Type B pancreatic cell (in vitro differentiated cells): ENCODE results near the gene HTRA3. TPM values are rescaled to one million over a fixed set of nuclear protein-coding genes. Genes with fewer than 3 reads are reported as not detected.

Experiments used
- DNase-seq: peaks from one replicate; pipeline ENCODE4 v3.0.0; 2021; ENCODE audit warnings: mixed read lengths; ENCODE audit not compliant: unreplicated experiment; ENCODE audit errors: extremely low spot score
- H3K27ac Mint-ChIP-seq: 2 replicates; pipeline ENCODE4 v1.8.0; 2021; ENCODE audit warnings: mild to moderate bottlenecking, mixed read lengths
- H3K27me3 Mint-ChIP-seq: 2 replicates; pipeline ENCODE4 v1.8.0; 2021; ENCODE audit warnings: mixed read lengths
- H3K36me3 Mint-ChIP-seq: 2 replicates; pipeline ENCODE4 v1.8.0; 2021; ENCODE audit warnings: mixed read lengths
- H3K4me1 Mint-ChIP-seq: one replicate; pipeline ENCODE4 v1.8.0; 2021; ENCODE audit warnings: mixed read lengths; ENCODE audit not compliant: unreplicated experiment
- H3K4me3 Mint-ChIP-seq: 2 replicates; pipeline ENCODE4 v1.8.0; 2021; ENCODE audit warnings: mild to moderate bottlenecking, mixed read lengths
- H3K9me3 Mint-ChIP-seq: 2 replicates; pipeline ENCODE4 v1.8.0; 2021; ENCODE audit warnings: mixed read lengths
- total RNA-seq: library from RNA; stranded (reverse); gene quantifications from 2 replicates; pipeline ENCODE4 v1.2.1, GENCODE V29; 2021; ENCODE audit warnings: low replicate concordance
- TF ChIP-seq, protein P1 (sequence below): fragments of 200-600 bp; sonication (generic); conservative IDR thresholded peaks from 2 replicates; pipeline ENCODE4 v1.5.0; 2021; ENCODE audit warnings: antibody characterized with exemption, mild to moderate bottlenecking

Gene HTRA3
- total RNA-seq, 1 donor from 2014 or later: 4.4 TPM

DNA sequence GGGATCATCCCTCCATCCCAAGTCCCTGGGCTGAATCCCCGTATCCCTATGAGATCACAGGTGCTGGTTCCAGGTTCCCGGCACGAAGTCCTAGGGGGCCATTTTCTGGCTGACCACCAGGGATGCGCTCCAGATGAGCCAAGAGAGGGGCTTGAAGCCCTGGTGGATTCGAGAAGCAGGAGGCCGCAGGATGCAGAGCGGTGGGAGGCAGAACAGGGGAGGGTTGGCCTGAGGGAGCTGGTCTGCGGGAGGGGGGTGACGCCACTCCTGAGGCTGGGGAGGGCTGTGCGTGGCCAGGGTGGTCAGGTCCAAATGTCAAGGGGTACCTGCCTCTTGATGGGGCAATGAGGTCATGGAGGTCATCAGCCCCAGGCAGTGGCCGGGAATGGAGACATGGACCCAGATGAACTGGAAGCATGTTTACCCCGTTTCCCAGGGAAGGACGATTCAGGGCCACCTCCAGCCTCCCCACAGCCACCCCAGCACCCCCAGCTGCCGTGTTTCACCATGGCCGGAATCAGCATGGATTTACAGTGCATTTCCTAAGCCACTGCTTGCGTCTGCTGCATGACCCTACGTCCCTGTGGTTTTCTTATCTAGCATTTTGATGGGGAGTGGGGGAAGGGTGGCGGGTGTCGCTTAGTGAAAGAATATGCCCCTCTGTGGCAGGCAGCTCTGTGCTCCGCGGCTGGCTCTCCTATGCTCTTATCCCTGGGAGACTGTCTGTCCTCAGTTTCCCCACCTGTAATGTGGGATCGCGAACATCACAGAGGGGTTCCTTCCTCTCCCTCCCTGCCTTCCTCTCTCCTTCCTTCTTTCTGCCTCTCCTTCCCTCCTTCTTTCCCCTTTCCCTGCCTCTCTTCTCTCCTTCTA is 17.0 kb upstream of the HTRA3 start:
- Mint-ChIP-seq H3K9me3 (no peaks in the 10 kb centered on the region), H3K4me1 (peaks cover 7% of the 10 kb centered on the region), H3K4me3 (no peak overlapping the region), H3K27me3 (peaks cover 3% of the 10 kb centered on the region), H3K36me3 (no peaks in the 10 kb centered on the region), H3K27ac (no peak overlapping the region)
- no peak for DNase-seq
- TF ChIP-seq, protein P1, sequence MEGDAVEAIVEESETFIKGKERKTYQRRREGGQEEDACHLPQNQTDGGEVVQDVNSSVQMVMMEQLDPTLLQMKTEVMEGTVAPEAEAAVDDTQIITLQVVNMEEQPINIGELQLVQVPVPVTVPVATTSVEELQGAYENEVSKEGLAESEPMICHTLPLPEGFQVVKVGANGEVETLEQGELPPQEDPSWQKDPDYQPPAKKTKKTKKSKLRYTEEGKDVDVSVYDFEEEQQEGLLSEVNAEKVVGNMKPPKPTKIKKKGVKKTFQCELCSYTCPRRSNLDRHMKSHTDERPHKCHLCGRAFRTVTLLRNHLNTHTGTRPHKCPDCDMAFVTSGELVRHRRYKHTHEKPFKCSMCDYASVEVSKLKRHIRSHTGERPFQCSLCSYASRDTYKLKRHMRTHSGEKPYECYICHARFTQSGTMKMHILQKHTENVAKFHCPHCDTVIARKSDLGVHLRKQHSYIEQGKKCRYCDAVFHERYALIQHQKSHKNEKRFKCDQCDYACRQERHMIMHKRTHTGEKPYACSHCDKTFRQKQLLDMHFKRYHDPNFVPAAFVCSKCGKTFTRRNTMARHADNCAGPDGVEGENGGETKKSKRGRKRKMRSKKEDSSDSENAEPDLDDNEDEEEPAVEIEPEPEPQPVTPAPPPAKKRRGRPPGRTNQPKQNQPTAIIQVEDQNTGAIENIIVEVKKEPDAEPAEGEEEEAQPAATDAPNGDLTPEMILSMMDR: no peak

GRCh38 chr4:8254076-8254475 is 15.5 kb upstream of the HTRA3 start:
- Mint-ChIP-seq H3K27ac (no peak overlapping the region), H3K36me3 (no peaks in the 10 kb centered on the region)
- TF ChIP-seq, protein P1: no peak

GRCh38 chr4:8255698-8256441 is 13.7 kb upstream of the HTRA3 start:
- DNase-seq: no peak
- Mint-ChIP-seq H3K9me3 (no peaks in the 10 kb centered on the region), H3K36me3 (no peaks in the 10 kb centered on the region), H3K27me3 (no peaks in the 10 kb centered on the region), H3K27ac (no peak overlapping the region), H3K4me1 (peaks cover 10% of the 10 kb centered on the region), H3K4me3 (no peak overlapping the region)
- TF ChIP-seq, protein P1: no peak

More at GRCh38 chr4:8254076-8254475, 15.5 kb upstream of the HTRA3 start:
- Mint-ChIP-seq H3K27me3 (peaks cover 3% of the 10 kb centered on the region), H3K4me1 (no peaks in the 10 kb centered on the region), H3K9me3 (no peaks in the 10 kb centered on the region), H3K4me3 (no peak overlapping the region)
- no peak for DNase-seq

- Mint-ChIP-seq H3K27me3 (no peaks in the 10 kb centered on the region), H3K36me3 (no peaks in the 10 kb centered on the region), H3K27ac (no peak overlapping the region), H3K4me3 (no peak overlapping the region), H3K4me1 (peaks cover 18% of the 10 kb centered on the region), H3K9me3 (no peaks in the 10 kb centered on the region)
- no peak for DNase-seq
- TF ChIP-seq, protein P1: no peak
These were observed 11.7 kb upstream of the HTRA3 start for GRCh38 chr4:8257854-8258253.

DNA sequence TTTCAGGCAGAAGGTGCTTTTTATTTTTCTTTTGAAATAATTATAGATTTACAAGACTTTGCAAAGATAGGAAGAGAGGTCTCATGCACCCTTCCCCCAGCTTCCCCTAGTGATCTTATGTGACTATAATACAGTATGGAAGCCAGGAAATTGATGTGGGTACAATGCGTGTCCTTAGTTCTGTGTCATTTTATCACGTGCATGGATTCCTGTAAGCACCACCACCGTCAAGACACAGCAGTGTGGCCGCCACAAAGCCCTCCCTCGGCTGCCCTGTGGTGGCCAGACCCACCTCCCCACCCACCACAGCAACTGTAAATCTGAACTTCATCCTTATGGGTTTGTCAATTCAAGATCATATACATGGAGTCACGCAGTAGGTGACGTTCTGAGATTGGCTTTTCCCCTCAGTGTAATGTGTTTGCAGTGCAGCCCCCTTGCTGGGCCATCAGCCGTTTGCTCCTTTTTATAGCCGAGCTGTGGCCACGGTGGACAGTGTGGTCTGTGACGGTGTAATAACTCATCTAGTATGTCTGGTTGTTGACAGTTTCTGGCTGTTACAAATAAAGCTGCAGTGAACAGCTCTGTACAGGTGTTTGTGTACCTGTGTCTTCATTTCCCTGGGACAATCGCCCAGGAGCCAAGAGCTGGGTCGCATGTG is 10.9 kb upstream of the HTRA3 start:
- Mint-ChIP-seq H3K27me3 (peaks cover 2% of the 10 kb centered on the region), H3K4me3 (no peak overlapping the region), H3K27ac (no peak overlapping the region), H3K4me1 (peaks cover 23% of the 10 kb centered on the region), H3K36me3 (no peaks in the 10 kb centered on the region), H3K9me3 (no peaks in the 10 kb centered on the region)
- TF ChIP-seq, protein P1: no peak
- no peak for DNase-seq
